Upper lobe of left lung (tissue), 6 donors: Measurements from ENCODE around the gene DBNDD2. TPM values are rescaled to one million over a fixed set of nuclear protein-coding genes. Genes with fewer than 3 reads are reported as not detected.

ENCODE experiments used
- ATAC-seq, 2 donors: fragments of 200-7000 bp; cut with Tn5 transposase; one replicate each; pipeline ENCODE4 v1.9.1; 2022; ENCODE audit warnings: mild to moderate bottlenecking in 2 of 2, moderate library complexity in 2 of 2; ENCODE audit not compliant: low FRiP score in 2 of 2
- DNase-seq, 2 donors: peaks; one replicate each; pipeline ENCODE4 v3.0.0-alpha.2; 2019 to 2020
- H3K27ac ChIP-seq, 4 donors: fragments of 200-600 bp; sonication (generic); one replicate each; pipeline ENCODE4 v1.5.1; 2016 to 2019
- H3K27me3 ChIP-seq, 4 donors: fragments of 200-600 bp; sonication (generic); one replicate each; pipeline ENCODE4 v1.5.1; 2017 to 2019
- H3K36me3 ChIP-seq, 4 donors: fragments of 200-600 bp; sonication (generic); one replicate each; pipeline ENCODE4 v1.5.1; 2016 to 2019
- H3K4me1 ChIP-seq, 4 donors: fragments of 200-600 bp; sonication (generic); one replicate each; pipeline ENCODE4 v1.5.1; 2018 to 2019
- H3K4me3 ChIP-seq, 4 donors: fragments of 200-600 bp; sonication (generic); one replicate each; pipeline ENCODE4 v1.5.1; 2017 to 2019; ENCODE audit warnings: mild to moderate bottlenecking in 2 of 4, moderate library complexity in 1 of 4
- H3K9me3 ChIP-seq, 4 donors: fragments of 200-600 bp; sonication (generic); one replicate each; pipeline ENCODE4 v1.5.1; 2018 to 2019
- CTCF ChIP-seq, 6 experiments: fragments of 450-650 bp in 4 of 6; fragments of 200-600 bp in 2 of 6; sonication (generic) in 2 of 6; IDR thresholded peaks; one replicate each; pipeline ENCODE4 v1.5.1; 2016 to 2019; ENCODE audit warnings: antibody characterized with exemption in 6 of 6
- EP300 ChIP-seq, 4 donors: sonication (generic); formaldehyde crosslinking; IDR thresholded peaks; one replicate each; pipeline ENCODE4 v1.5.1; 2017; ENCODE audit warnings: antibody characterized with exemption in 4 of 4, control low read depth in 2 of 4
- POLR2A ChIP-seq, 4 donors: fragments of 450-650 bp; IDR thresholded peaks; one replicate each; pipeline ENCODE4 v1.5.1; 2016 to 2017; ENCODE audit warnings: antibody characterized with exemption in 4 of 4, mild to moderate bottlenecking in 2 of 4
- POLR2AphosphoS5 ChIP-seq, 2 donors: sonication (generic); formaldehyde crosslinking; IDR thresholded peaks; one replicate each; pipeline ENCODE4 v1.5.1; 2017; ENCODE audit warnings: antibody characterized with exemption in 2 of 2
- WGBS, 2 donors: methylation state at CpG; one replicate each; pipeline ENCODE4 v1.1.5; 2017 to 2018; 5-methylcytosine and 5-hydroxymethylcytosine counted together
- total RNA-seq, 6 donors: library from RNA; depleted of rRNA in 4 of 6; stranded (reverse); fragments of >200 nt in 4 of 6; gene quantifications; one replicate each; pipeline versions ENCODE4 v1.1.0 to v1.2.1, GENCODE V29; 2016 to 2021
- donor health status: DM: no; HTN: no; CAD: no; lungs with moderate emphysema.
- donor health status: DM: no; HTN: yes; CAD: no; lungs with severe emphysema.

Gene DBNDD2
- total RNA-seq, 6 donors from 2014 or later, result 30.4 to 75.4 (median 52.8) TPM

- TF ChIP-seq POLR2AphosphoS5 (IDR thresholded peaks at IDR 0.05), result no peak
- no peak for TF ChIP-seq EP300 (IDR thresholded peaks at IDR 0.05)
- no peak for TF ChIP-seq CTCF (IDR thresholded peaks at IDR 0.05)
- TF ChIP-seq POLR2A (IDR thresholded peaks at IDR 0.05), result no peak
- H3K4me1 ChIP-seq, result peaks cover 0 to 3% (median 2%) of the 10 kb centered on the region in 4 donors
- no peak overlapping the region for H3K4me3 ChIP-seq
- WGBS, 2 donors, result 90 to 96% methylated on average over 6 of the region's 6 CpGs
- ATAC-seq, result no peak
- peaks cover 0 to 11% (median 8%) of the 10 kb centered on the region in 4 donors for H3K9me3 ChIP-seq
- H3K27ac ChIP-seq, result no peak overlapping the region
- H3K27me3 ChIP-seq, result no peaks in the 10 kb centered on the region
- no peak for DNase-seq
- no peaks in the 10 kb centered on the region for H3K36me3 ChIP-seq
Measured at GRCh38 chr20:45400346-45401031, 7.6 kb upstream of the DBNDD2 start.

GRCh38 chr20:45402946-45403345 lies 5.1 kb upstream of the DBNDD2 start:
- DNase-seq, result no peak
- Histone ChIP-seq H3K27me3 (no peaks in the 10 kb centered on the region), H3K9me3 (peaks cover 0 to 11% (median 8%) of the 10 kb centered on the region in 4 donors), H3K27ac (no peak overlapping the region), H3K36me3 (no peaks in the 10 kb centered on the region), H3K4me3 (no peak overlapping the region), H3K4me1 (peaks cover 7 to 14% (median 10%) of the 10 kb centered on the region in 4 donors)
- no peak for TF ChIP-seq EP300 (IDR thresholded peaks at IDR 0.05)
- TF ChIP-seq POLR2A (IDR thresholded peaks at IDR 0.05), result no peak
- no peak for TF ChIP-seq CTCF (IDR thresholded peaks at IDR 0.05)
- no peak for TF ChIP-seq POLR2AphosphoS5 (IDR thresholded peaks at IDR 0.05)
- WGBS, 2 donors, result 96 to 100% methylated on average over 1 of the region's 1 CpG
- ATAC-seq, result no peak

GRCh38 chr20:45404438-45404837 lies 3.7 kb upstream of the DBNDD2 start:
- 60 to 70% methylated on average over 1 of the region's 1 CpG for WGBS, 2 donors
- H3K36me3 ChIP-seq, result peaks cover 0 to 9% (median 1%) of the 10 kb centered on the region in 4 donors
- H3K4me1 ChIP-seq, result peaks cover 13 to 18% (median 15%) of the 10 kb centered on the region in 4 donors
- H3K27me3 ChIP-seq, result no peaks in the 10 kb centered on the region
- no peak for TF ChIP-seq POLR2AphosphoS5 (IDR thresholded peaks at IDR 0.05)
- TF ChIP-seq CTCF (IDR thresholded peaks at IDR 0.05), result no peak
- TF ChIP-seq EP300 (IDR thresholded peaks at IDR 0.05), result no peak
- no peak overlapping the region for H3K4me3 ChIP-seq
- ATAC-seq (no peak), DNase-seq (no peak)
- H3K9me3 ChIP-seq, result peaks cover 0 to 11% (median 8%) of the 10 kb centered on the region in 4 donors
- H3K27ac ChIP-seq, result no peak overlapping the region

- no peak for TF ChIP-seq POLR2A (IDR thresholded peaks at IDR 0.05)
- TF ChIP-seq CTCF (IDR thresholded peaks at IDR 0.05), result no peak
- no peak for TF ChIP-seq EP300 (IDR thresholded peaks at IDR 0.05)
- TF ChIP-seq POLR2AphosphoS5 (IDR thresholded peaks at IDR 0.05), result no peak
- H3K9me3 ChIP-seq, result peaks cover 0 to 5% (median 3%) of the 10 kb centered on the region in 4 donors
- H3K27me3 ChIP-seq, result no peaks in the 10 kb centered on the region
- peaks cover 13 to 18% (median 15%) of the 10 kb centered on the region in 4 donors for H3K4me1 ChIP-seq
- peak overlapping the region; percentile 86 to 94 (median 91) for H3K27ac ChIP-seq
- H3K4me3 ChIP-seq, result peak overlapping the region; percentile 60 to 87 (median 76)
- H3K36me3 ChIP-seq, result peaks cover 0 to 21% (median 11%) of the 10 kb centered on the region in 4 donors
- DNase-seq, result peak in 1 of 2 donors; percentile 90
- ATAC-seq, result peak; percentile 16 to 69
- WGBS, 2 donors, result 2 to 9% methylated on average over 19 to 24 of the region's 49 CpGs
Measured at GRCh38 chr20:45405571-45406259, 2.4 kb upstream of the DBNDD2 start.
